Glutamatergic neuron (in vitro differentiated cells): ENCODE measurements around the gene GPR34. TPM values are rescaled to one million over a fixed set of nuclear protein-coding genes. Genes with fewer than 3 reads are reported as not detected.

ENCODE experiments used
- DNase-seq: peaks from one replicate; pipeline ENCODE4 v3.0.0; 2022
- H3K27ac Mint-ChIP-seq: one replicate; pipeline ENCODE4 v1.8.0; 2020; ENCODE audit warnings: mild to moderate bottlenecking, mixed read lengths, inconsistent platforms; ENCODE audit not compliant: unreplicated experiment
- H3K27me3 Mint-ChIP-seq: one replicate; pipeline ENCODE4 v1.8.0; 2020; ENCODE audit warnings: mild to moderate bottlenecking, moderate library complexity, mixed read lengths, inconsistent platforms; ENCODE audit not compliant: unreplicated experiment
- H3K36me3 Mint-ChIP-seq: one replicate; pipeline ENCODE4 v1.8.0; 2020; ENCODE audit warnings: mild to moderate bottlenecking, mixed read lengths, inconsistent platforms; ENCODE audit not compliant: unreplicated experiment
- H3K4me1 Mint-ChIP-seq: one replicate; pipeline ENCODE4 v1.8.0; 2020; ENCODE audit warnings: mild to moderate bottlenecking, low read depth, mixed read lengths, inconsistent platforms; ENCODE audit not compliant: unreplicated experiment
- H3K4me3 Mint-ChIP-seq: one replicate; pipeline ENCODE4 v1.8.0; 2020; ENCODE audit warnings: mild to moderate bottlenecking, mixed read lengths, inconsistent platforms; ENCODE audit not compliant: unreplicated experiment
- H3K9me3 Mint-ChIP-seq: one replicate; pipeline ENCODE4 v1.8.0; 2020; ENCODE audit warnings: mild to moderate bottlenecking, moderate library complexity, mixed read lengths, inconsistent platforms; ENCODE audit not compliant: unreplicated experiment
- total RNA-seq: library from RNA; stranded (reverse); fragmentation: NEBNext Ultra II Directional; extraction: Animal tissue kit (Norgen Biotek cat#: 25700); gene quantifications from one replicate; pipeline ENCODE4 v1.2.1, GENCODE V29; 2021; ENCODE audit not compliant: unreplicated experiment
- TF ChIP-seq, protein P1 (sequence below): fragments of 200-600 bp; sonication (generic); IDR thresholded peaks from one replicate; pipeline ENCODE4 v1.5.0; 2021; ENCODE audit not compliant: partially characterized antibody, unreplicated experiment

The GPR34 gene
- total RNA-seq, 1 donor from 2014 or later: not detected

DNA sequence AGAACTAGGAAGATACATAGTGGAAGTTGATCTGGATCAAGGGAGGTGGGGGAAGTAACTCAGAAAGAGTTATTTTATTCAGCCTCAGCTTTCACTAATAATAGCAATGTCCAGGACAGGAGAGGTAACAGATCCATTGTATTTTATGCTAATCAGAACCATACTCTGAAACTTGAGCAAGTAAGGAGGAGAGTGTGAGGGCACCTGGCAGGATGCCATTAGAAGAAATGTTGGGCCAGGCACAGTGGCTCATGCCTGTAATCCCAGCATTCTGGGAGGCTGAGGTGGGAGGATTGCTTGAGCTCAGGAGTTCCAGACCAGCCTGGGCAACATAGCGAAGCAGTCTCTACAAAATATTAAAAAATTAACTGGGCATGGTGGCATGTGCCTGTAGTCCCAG is 16.3 kb downstream of the GPR34 start:
- TF ChIP-seq, protein P1, sequence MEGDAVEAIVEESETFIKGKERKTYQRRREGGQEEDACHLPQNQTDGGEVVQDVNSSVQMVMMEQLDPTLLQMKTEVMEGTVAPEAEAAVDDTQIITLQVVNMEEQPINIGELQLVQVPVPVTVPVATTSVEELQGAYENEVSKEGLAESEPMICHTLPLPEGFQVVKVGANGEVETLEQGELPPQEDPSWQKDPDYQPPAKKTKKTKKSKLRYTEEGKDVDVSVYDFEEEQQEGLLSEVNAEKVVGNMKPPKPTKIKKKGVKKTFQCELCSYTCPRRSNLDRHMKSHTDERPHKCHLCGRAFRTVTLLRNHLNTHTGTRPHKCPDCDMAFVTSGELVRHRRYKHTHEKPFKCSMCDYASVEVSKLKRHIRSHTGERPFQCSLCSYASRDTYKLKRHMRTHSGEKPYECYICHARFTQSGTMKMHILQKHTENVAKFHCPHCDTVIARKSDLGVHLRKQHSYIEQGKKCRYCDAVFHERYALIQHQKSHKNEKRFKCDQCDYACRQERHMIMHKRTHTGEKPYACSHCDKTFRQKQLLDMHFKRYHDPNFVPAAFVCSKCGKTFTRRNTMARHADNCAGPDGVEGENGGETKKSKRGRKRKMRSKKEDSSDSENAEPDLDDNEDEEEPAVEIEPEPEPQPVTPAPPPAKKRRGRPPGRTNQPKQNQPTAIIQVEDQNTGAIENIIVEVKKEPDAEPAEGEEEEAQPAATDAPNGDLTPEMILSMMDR: no peak
- DNase-seq: no peak
- Mint-ChIP-seq H3K4me1 (no peaks in the 10 kb centered on the region), H3K27ac (no peak overlapping the region), H3K9me3 (no peaks in the 10 kb centered on the region), H3K4me3 (no peak overlapping the region), H3K27me3 (no peaks in the 10 kb centered on the region), H3K36me3 (no peaks in the 10 kb centered on the region)

DNA sequence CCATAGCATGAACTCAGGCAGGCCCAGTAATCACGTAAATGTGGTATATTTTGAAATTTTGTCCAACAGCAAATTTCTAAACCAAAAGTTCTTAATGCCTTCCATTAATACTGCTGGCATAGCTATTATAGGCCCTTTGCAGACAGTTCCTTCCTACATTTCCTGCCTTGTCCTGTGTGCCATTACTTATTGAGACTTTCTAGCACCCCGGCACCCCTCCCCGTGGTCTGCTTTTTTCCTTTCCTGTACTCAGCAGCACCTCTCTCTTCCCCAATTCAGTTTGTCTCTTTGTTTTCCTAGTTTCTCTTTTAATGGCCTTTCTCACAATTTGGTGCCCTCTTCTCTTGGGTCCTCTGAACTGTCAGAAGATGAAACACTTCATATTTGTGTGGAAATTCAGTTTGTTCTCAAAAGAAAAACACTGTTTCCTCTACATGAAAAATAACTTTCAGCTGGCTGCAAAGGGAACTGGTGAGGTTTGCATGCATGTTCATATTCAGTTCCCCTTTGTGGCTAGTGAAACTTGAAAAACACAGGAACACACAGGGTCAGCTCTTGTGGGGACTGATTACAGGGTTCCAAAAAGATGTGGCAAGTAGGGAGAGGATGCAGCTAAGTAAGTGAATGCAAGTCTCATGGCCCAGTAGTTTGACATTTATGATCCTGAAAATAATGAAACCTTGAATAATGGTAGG is 17.1 kb downstream of the GPR34 start:
- Mint-ChIP-seq H3K36me3 (no peaks in the 10 kb centered on the region), H3K9me3 (no peaks in the 10 kb centered on the region), H3K27ac (no peak overlapping the region), H3K27me3 (no peaks in the 10 kb centered on the region), H3K4me1 (no peaks in the 10 kb centered on the region), H3K4me3 (no peak overlapping the region)
- TF ChIP-seq, protein P1: no peak
- DNase-seq: no peak

DNA sequence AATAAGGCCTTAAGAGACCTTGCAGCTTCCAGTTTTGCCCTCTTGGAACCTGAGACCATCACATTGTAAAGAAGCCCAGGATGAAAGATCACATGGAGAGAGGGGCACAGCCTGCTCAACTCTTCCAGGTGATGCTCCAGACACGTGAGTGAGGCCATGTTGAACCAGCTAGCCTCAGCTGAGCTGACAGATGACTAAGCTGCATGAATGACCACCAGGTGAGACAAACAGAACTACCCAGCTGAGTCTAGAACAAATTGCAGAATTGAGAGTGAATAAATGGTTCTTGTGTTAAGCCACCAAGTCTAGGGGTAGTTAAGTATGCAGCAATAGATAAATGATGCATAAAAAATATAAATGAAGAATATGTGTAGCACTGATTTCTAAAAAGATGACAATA is 18.4 kb downstream of the GPR34 start:
- H3K9me3 Mint-ChIP-seq: no peaks in the 10 kb centered on the region
- TF ChIP-seq, protein P1: no peak
- no peaks in the 10 kb centered on the region for H3K27me3 Mint-ChIP-seq
- no peaks in the 10 kb centered on the region for H3K4me1 Mint-ChIP-seq
- no peak for DNase-seq
- H3K4me3 Mint-ChIP-seq: no peak overlapping the region
- no peaks in the 10 kb centered on the region for H3K36me3 Mint-ChIP-seq
- no peak overlapping the region for H3K27ac Mint-ChIP-seq

DNA sequence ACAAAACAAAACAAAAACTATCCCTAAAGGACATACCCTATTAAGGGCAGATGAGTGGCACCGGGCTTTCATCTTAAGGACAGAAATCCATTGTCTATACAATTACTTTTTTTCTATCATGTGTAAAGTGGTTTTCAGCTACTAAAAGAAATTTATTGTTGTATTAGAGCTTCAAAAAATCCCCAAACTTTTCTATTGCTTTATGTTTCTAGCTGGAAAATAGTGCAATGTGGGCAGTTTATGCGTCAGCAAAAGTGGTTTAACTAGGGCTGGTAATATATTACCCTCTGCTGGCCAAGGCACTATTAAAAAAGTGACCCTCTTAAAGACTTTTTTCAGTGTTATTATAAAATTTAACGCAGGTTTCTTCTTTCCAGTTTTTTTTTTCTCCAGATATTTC is 19.7 kb downstream of the GPR34 start:
- Mint-ChIP-seq H3K36me3 (no peaks in the 10 kb centered on the region), H3K9me3 (no peaks in the 10 kb centered on the region), H3K4me3 (no peak overlapping the region), H3K27ac (no peak overlapping the region), H3K4me1 (no peaks in the 10 kb centered on the region), H3K27me3 (no peaks in the 10 kb centered on the region)
- TF ChIP-seq, protein P1: no peak
- no peak for DNase-seq

DNA sequence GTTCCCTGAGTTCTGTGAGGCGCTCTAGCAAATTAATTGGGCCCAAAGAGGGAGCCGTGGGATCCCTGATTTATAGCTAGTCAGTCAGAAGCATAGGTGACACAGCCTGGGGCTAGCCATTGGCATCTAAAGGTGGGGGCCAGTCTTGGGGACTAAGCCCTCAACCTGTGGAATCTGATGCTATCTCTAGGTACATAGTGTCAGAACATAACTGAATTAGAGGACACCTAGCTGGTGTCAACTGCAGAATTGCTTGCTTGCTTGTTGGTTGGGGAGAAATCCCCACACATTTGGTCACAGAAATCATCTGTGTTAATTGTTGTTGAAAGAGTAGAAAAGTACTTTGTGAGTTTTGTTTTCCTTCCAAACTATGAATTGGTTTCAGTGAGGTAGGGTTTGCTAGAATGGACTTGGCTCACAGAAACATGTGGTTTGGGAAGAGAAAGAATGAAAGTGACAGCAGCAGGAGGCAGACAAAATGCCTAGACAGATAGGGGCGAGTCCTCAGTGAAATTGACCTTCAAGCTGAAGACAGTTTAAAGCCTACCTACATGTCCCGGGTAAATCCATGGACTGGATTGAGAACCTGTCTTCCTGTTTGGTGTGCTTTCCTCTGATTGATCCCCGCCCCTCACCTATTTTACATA is 22.4 kb downstream of the GPR34 start:
- no peaks in the 10 kb centered on the region for H3K36me3 Mint-ChIP-seq
- no peak overlapping the region for H3K4me3 Mint-ChIP-seq
- no peaks in the 10 kb centered on the region for H3K9me3 Mint-ChIP-seq
- H3K27ac Mint-ChIP-seq: no peak overlapping the region
- TF ChIP-seq, protein P1: no peak
- no peak for DNase-seq
- H3K27me3 Mint-ChIP-seq: no peaks in the 10 kb centered on the region
- no peaks in the 10 kb centered on the region for H3K4me1 Mint-ChIP-seq
